Fibroblast of the aortic adventitia (primary cell): Measurements from ENCODE around the gene KLHL7. TPM values are rescaled to one million over a fixed set of nuclear protein-coding genes. Genes with fewer than 3 reads are reported as not detected.

Source experiments
- DNase-seq: peaks from one replicate; pipeline ENCODE4 v3.0.0-alpha.2; 2010; ENCODE audit warnings: low read depth
- H3K4me3 ChIP-seq: 2 replicates; pipeline ENCODE4 v1.5.1; 2011; ENCODE audit warnings: low read depth, mild to moderate bottlenecking, control low read depth, low read length, moderate library complexity
- total RNA-seq: library from RNA; depleted of rRNA; stranded (reverse); fragments of >200 nt; gene quantifications from 2 replicates; pipeline ENCODE4 v1.2.3, GENCODE V29; 2012; ENCODE audit warnings: low replicate concordance
- TF ChIP-seq, protein P1 (sequence below): IDR thresholded peaks from 2 replicates; pipeline ENCODE4 v1.5.1; 2011; ENCODE audit warnings: mild to moderate bottlenecking, low read length, control low read depth, inconsistent platforms; ENCODE audit not compliant: insufficient read depth

KLHL7 gene
- total RNA-seq, 1 donor: 28.5 TPM

GRCh38 chr7:23072048-23072447 lies 33.5 kb upstream of the KLHL7 start:
- TF ChIP-seq, protein P1, sequence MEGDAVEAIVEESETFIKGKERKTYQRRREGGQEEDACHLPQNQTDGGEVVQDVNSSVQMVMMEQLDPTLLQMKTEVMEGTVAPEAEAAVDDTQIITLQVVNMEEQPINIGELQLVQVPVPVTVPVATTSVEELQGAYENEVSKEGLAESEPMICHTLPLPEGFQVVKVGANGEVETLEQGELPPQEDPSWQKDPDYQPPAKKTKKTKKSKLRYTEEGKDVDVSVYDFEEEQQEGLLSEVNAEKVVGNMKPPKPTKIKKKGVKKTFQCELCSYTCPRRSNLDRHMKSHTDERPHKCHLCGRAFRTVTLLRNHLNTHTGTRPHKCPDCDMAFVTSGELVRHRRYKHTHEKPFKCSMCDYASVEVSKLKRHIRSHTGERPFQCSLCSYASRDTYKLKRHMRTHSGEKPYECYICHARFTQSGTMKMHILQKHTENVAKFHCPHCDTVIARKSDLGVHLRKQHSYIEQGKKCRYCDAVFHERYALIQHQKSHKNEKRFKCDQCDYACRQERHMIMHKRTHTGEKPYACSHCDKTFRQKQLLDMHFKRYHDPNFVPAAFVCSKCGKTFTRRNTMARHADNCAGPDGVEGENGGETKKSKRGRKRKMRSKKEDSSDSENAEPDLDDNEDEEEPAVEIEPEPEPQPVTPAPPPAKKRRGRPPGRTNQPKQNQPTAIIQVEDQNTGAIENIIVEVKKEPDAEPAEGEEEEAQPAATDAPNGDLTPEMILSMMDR: peak; percentile 19
- DNase-seq: peak; percentile 35
- H3K4me3 ChIP-seq: no peak overlapping the region

DNA sequence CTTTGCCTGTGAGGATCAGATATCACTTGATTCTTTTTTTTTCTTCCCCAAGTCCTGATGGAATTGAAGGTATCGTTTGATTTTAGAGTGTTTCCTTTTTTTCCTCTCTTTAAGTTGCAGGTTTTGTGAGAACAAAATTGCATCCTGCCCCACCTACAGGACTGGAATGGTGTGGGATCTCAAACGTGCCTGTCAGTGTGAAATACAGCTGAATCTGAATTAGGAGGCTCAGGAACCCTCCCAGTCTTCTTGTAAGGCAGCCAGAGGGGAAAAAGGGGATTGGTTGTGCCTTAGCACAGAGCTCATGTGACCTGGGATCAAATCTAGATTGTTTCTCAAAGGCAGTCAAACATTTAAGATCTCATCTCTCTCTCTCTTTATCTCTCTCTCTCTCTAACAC lies 32.7 kb upstream of the KLHL7 start:
- TF ChIP-seq, protein P1: peak; percentile 16
- no peak overlapping the region for H3K4me3 ChIP-seq
- DNase-seq: no peak

DNA sequence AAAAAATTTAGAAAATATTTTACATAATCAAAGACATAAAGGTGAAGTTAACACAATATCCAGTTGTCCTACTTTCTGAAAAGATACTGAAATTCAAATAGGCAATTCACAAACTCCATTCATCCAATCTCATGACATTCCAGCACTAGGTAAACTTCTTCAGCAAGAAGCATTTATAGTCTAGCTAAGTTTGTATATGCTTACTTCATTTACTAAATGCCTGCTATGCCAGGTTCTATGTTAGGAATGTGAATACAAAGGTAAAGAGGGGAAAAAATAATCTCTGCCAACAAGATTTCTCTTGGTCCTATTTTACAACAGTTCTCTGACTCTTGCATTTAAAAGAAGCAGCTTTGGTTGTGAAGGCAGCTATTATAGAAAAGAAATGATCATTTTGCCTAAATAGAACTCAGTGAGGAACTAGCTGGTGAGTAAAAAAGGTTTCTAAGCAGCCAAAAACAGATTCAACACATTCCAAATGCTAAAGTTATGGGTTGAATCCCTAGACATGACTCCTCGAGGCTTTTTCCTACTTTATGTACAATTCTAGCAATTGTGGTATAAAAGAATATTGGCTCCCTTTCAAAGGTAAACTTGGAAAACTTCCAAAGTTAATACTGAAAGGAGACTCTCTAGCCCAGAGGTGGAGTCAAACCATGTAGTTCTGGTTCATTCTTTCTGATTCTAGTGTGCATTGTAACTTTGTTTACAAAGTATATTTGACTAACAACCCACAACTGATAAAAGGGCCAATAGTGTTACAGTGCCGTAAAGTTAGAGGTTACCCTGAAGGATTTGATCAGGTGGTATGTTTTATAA lies 30.9 kb upstream of the KLHL7 start:
- DNase-seq: peak; percentile 35
- TF ChIP-seq, protein P1: no peak
- no peak overlapping the region for H3K4me3 ChIP-seq

- TF ChIP-seq, protein P1: no peak
- no peak for DNase-seq
- no peak overlapping the region for H3K4me3 ChIP-seq
Measured at GRCh38 chr7:23075571-23075970, 30.0 kb upstream of the KLHL7 start.

DNA sequence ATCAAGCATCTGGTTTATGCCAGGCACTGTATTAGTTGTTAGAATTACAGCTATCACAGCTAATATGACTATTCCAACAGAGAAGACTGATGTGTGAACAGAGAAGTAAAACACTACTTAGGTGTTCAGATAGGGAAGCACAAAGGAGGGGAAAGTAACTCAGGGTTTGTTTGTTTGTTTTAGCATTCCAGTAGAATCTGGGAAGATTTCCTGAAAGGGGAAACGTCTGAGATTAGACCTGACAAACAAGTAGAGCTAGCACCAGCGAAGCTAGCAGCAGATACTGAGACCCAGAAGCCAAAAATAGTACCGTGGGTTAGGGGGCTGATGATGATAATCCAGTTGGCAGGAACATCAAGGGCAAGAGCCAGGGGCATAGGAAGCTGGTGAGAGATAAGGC lies 28.8 kb upstream of the KLHL7 start:
- H3K4me3 ChIP-seq: no peak overlapping the region
- no peak for DNase-seq
- TF ChIP-seq, protein P1: no peak

DNA sequence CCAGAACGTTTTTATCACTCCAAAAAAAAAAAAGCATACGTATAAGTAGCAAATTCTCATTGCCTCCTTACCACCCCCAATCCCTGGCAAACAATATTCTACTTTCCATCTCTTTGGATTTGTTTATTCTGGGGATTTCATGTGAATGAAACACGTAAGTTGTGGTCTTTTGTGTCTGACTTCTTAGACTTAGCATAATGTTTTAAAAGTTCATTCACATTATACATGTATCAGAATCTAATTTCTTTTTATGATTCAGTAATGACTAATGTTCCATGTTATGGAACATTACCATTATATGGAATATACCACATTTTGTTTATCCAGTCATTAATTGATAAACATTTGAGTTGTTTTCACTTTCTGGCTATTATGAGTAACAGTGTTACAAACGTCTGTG lies 12.5 kb upstream of the KLHL7 start:
- no peak overlapping the region for H3K4me3 ChIP-seq
- TF ChIP-seq, protein P1: no peak
- DNase-seq: no peak

- H3K4me3 ChIP-seq: no peak overlapping the region
- peak; percentile 25 for DNase-seq
- TF ChIP-seq, protein P1: no peak
Measured at GRCh38 chr7:23093546-23093945, 12.0 kb upstream of the KLHL7 start.
